HCT116 (cell line): ENCODE measurements around the gene UAP1L1. TPM values are rescaled to one million over a fixed set of nuclear protein-coding genes. Genes with fewer than 3 reads are reported as not detected.

ENCODE experiments used
- ATAC-seq: fragments of 200-7000 bp; cut with Tn5 transposase; 2 replicates; pipeline ENCODE4 v1.9.1; 2020; ENCODE audit warnings: mild to moderate bottlenecking, moderate library complexity
- BruUV-seq: library from RNA; stranded (reverse); fragments of 400-500 nt; replicated peaks from 2 replicates; lab custom pipeline; 2021; lab: Mats Ljungman, UMichigan
- CTCF ChIA-PET: fragments of 300-600 bp; sonication (Branson Sonifier 250); formaldehyde crosslinking; loops from one replicate; lab custom pipeline; 2021; ENCODE audit warnings: antibody characterized with exemption; lab: Charles Lee
- POLR2A ChIA-PET: fragments of 300-600, 350-600 bp; sonication (Branson Sonifier 250); formaldehyde crosslinking; loops from one replicate; lab custom pipeline; 2021; ENCODE audit warnings: antibody characterized with exemption; lab: Charles Lee
- RAD21 ChIA-PET, 2 experiments: fragments of 300-600 bp; sonication (Branson Sonifier 250); formaldehyde crosslinking; loops; one replicate each; lab custom pipeline; 2023; ENCODE audit warnings: low total read pairs in 2 of 2; ENCODE audit not compliant: uncharacterized antibody in 2 of 2, unreplicated experiment in 2 of 2, low non-redundant PET in 1 of 2; lab: Charles Lee
- DNase-seq: peaks from one replicate; pipeline ENCODE4 v3.0.0-alpha.2; 2010; ENCODE audit warnings: low read depth, low spot score
- H2AFZ ChIP-seq: fragments of 200-600 bp; shearing (Covaris generic), sonication (generic); 2 replicates; pipeline ENCODE4 v1.6.1; 2017; ENCODE audit warnings: low read depth, mixed run types, mixed read lengths, antibody characterized with exemption, low read length; ENCODE audit not compliant: poor library complexity, severe bottlenecking
- H3K27ac ChIP-seq: 2 replicates; pipeline ENCODE4 v1.5.1; 2012; ENCODE audit warnings: low read depth, low read length
- H3K27me3 ChIP-seq: fragments of 200-600 bp; sonication (generic); 2 replicates; pipeline ENCODE4 v1.6.1; 2016; ENCODE audit warnings: mixed run types, low read length, mixed read lengths; ENCODE audit not compliant: insufficient read depth
- H3K36me3 ChIP-seq, 2 experiments: fragments of 200-500 bp in 1 of 2; fragments of 200-600 bp in 1 of 2; sonication (Bioruptor generic) in 1 of 2; sonication (generic) in 1 of 2; 2 replicates each; pipeline versions ENCODE4 v1.5.1 to v1.6.1; 2014 to 2016; ENCODE audit warnings: low read length in 2 of 2, inconsistent platforms in 1 of 2, mixed read lengths in 1 of 2, mixed run types in 1 of 2; ENCODE audit not compliant: insufficient read depth in 2 of 2, control insufficient read depth in 1 of 2
- H3K4me1 ChIP-seq, 2 experiments: fragments of 200-600 bp in 1 of 2; sonication (generic) in 1 of 2; 2 replicates each; pipeline versions ENCODE4 v1.5.1 to v1.6.1; 2012 to 2017; ENCODE audit warnings: low read length in 2 of 2, inconsistent platforms in 1 of 2, mild to moderate bottlenecking in 1 of 2, mixed read lengths in 1 of 2, mixed run types in 1 of 2, moderate library complexity in 1 of 2; ENCODE audit not compliant: insufficient read depth in 2 of 2, control insufficient read depth in 1 of 2
- H3K4me2 ChIP-seq: fragments of 200-600 bp; sonication (generic); 2 replicates; pipeline ENCODE4 v1.6.1; 2017; ENCODE audit warnings: mixed run types, low read length, mixed read lengths
- H3K4me3 ChIP-seq, 2 experiments: fragments of 200-600 bp in 1 of 2; sonication (generic) in 1 of 2; replicated peaks in 1 of 2; 2 replicates each; pipeline ENCODE4 v1.5.1; 2011 to 2016; ENCODE audit warnings: low read length in 2 of 2, control low read depth in 1 of 2, low read depth in 1 of 2, mild to moderate bottlenecking in 1 of 2, mixed read lengths in 1 of 2, mixed run types in 1 of 2
- H3K79me2 ChIP-seq: fragments of 200-600 bp; sonication (generic); 2 replicates; pipeline ENCODE4 v1.6.1; 2017; ENCODE audit warnings: mild to moderate bottlenecking, mixed run types, low read length, moderate library complexity, mixed read lengths; ENCODE audit not compliant: insufficient read depth
- H3K9ac ChIP-seq: fragments of 200-600 bp; sonication (generic); 2 replicates; pipeline ENCODE4 v1.6.1; 2016; ENCODE audit warnings: low read length, mixed read lengths
- H3K9me2 ChIP-seq: fragments of 200-600 bp; sonication (generic), shearing (Covaris generic); 2 replicates; pipeline ENCODE4 v1.6.1; 2017; ENCODE audit warnings: mixed run types, mild to moderate bottlenecking, moderate library complexity; ENCODE audit not compliant: insufficient read depth
- H3K9me3 ChIP-seq, 2 experiments: fragments of 200-500 bp in 1 of 2; fragments of 200-600 bp in 1 of 2; sonication (Bioruptor generic) in 1 of 2; sonication (generic) in 1 of 2; 2 replicates each; pipeline ENCODE4 v1.6.1; 2014 to 2017; ENCODE audit warnings: low read length in 2 of 2, mixed read lengths in 2 of 2, inconsistent platforms in 1 of 2, low read depth in 1 of 2, mild to moderate bottlenecking in 1 of 2, mixed run types in 1 of 2, moderate library complexity in 1 of 2; ENCODE audit not compliant: control insufficient read depth in 1 of 2, insufficient read depth in 1 of 2
- H4K20me1 ChIP-seq: fragments of 200-600 bp; sonication (generic), shearing (Covaris generic); 2 replicates; pipeline ENCODE4 v1.6.1; 2017; ENCODE audit warnings: mixed run types, mild to moderate bottlenecking, moderate library complexity; ENCODE audit not compliant: insufficient read depth
- CTCF ChIP-seq, 3 experiments: fragments of 200-600 bp in 1 of 3; sonication (generic) in 1 of 3; IDR thresholded peaks in 2 of 3; conservative IDR thresholded peaks in 1 of 3; 2 replicates each; pipeline ENCODE4 v1.5.1; 2012 to 2017; ENCODE audit warnings: low read depth in 2 of 3, low read length in 2 of 3, antibody characterized with exemption in 1 of 3, borderline replicate concordance in 1 of 3, control low read depth in 1 of 3, mild to moderate bottlenecking in 1 of 3, mixed read lengths in 1 of 3, mixed run types in 1 of 3, moderate library complexity in 1 of 3; ENCODE audit not compliant: insufficient read depth in 1 of 3
- EGR1 ChIP-seq: IDR thresholded peaks from 2 replicates; pipeline ENCODE4 v1.6.1; 2012; ENCODE audit warnings: low read depth
- ELF1 ChIP-seq: IDR thresholded peaks from 2 replicates; pipeline ENCODE4 v1.6.1; 2012; ENCODE audit warnings: low read depth, borderline replicate concordance
- EZH2 ChIP-seq: fragments of 200-600 bp; sonication (generic); IDR thresholded peaks from 2 replicates; pipeline ENCODE4 v1.6.1; 2017; ENCODE audit warnings: antibody characterized with exemption, mixed run types
- EZH2phosphoT487 ChIP-seq: fragments of 200-600 bp; IDR thresholded peaks from 2 replicates; pipeline ENCODE4 v1.6.1; 2018; ENCODE audit warnings: antibody characterized with exemption, borderline replicate concordance
- FOSL1 ChIP-seq: IDR thresholded peaks from 2 replicates; pipeline ENCODE4 v1.6.1; 2012; ENCODE audit warnings: low read depth
- RAD21 ChIP-seq: IDR thresholded peaks from 2 replicates; pipeline ENCODE4 v1.6.1; 2012; ENCODE audit warnings: low read depth, mild to moderate bottlenecking
- TCF7L2 ChIP-seq: IDR thresholded peaks from 2 replicates; pipeline ENCODE4 v1.7.0; 2011; ENCODE audit warnings: borderline replicate concordance, inconsistent platforms; ENCODE audit not compliant: insufficient read depth, insufficient read length; ENCODE audit errors: extremely low read depth
- YY1 ChIP-seq: IDR thresholded peaks from 2 replicates; pipeline ENCODE4 v1.6.1; 2011; ENCODE audit warnings: low read length, low read depth, moderate library complexity, mild to moderate bottlenecking; ENCODE audit not compliant: insufficient replicate concordance; ENCODE audit errors: extremely low read depth
- ZFX ChIP-seq: fragments of 450-650 bp; IDR thresholded peaks from 2 replicates; pipeline ENCODE4 v1.6.1; 2017
- ZNF274 ChIP-seq: fragments of 200-500 bp; sonication (Bioruptor generic); IDR thresholded peaks from 2 replicates; pipeline ENCODE4 v1.6.1; 2014; ENCODE audit warnings: mild to moderate bottlenecking, low read depth, low read length, inconsistent platforms
- intact Hi-C: fragments of 100-400 bp; cut with micrococcal nuclease; formaldehyde crosslinking; loops from 2 replicates; pipeline ENCODE4 v1.10.0; 2022
- total RNA-seq: library from RNA; stranded (reverse); gene quantifications from one replicate; pipeline ENCODE4 v1.2.1, GENCODE V29; 2021; ENCODE audit not compliant: unreplicated experiment
- TF ChIP-seq, protein P1 (sequence below): IDR thresholded peaks from 2 replicates; pipeline ENCODE4 v1.6.1; 2012
- TF ChIP-seq, protein P2 (sequence below): IDR thresholded peaks from 2 replicates; pipeline ENCODE4 v1.6.1; 2012; ENCODE audit warnings: low read depth
- TF ChIP-seq, protein P3 (sequence below): IDR thresholded peaks from 2 replicates; pipeline ENCODE4 v1.6.1; 2012

The UAP1L1 gene
- total RNA-seq, 1 experiment from 2014 or later = 11.0 TPM

DNA sequence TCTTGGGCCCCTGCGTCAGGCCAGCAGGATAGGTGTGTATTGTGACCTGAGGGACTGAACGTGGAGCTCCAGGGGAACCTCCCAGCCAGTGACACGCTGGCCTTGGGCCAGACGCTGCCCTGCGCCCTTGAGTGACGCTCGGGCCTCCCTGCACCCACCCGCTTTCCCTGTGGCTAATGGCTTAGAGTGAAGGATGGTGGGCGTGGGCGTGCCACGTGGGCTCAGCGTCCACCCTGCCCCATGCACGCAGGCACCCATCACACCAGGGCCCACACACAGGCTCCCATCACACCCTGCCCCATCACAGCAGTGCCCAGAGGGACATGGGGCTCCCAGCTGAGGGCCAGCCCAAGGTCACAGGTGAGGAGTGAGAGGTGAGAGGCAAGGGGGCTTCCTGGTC is 40.3 kb upstream of the UAP1L1 start:
- H3K27ac ChIP-seq = no peak overlapping the region
- H3K4me3 ChIP-seq = no peak overlapping the region
- no peaks in the 10 kb centered on the region for H4K20me1 ChIP-seq
- DNase-seq (no peak), ATAC-seq (no peak)
- intact Hi-C loops = loop anchor here (5.0 kb wide), 1 partner anchor 195 kb away; the partner anchor contains the start of gene AJM1
- H3K4me1 ChIP-seq = peaks cover 9 to 17% of the 10 kb centered on the region in 2 experiments; a peak in 3 of 4 replicates
- RAD21 ChIA-PET = no interaction called here
- no peaks in the 10 kb centered on the region for H3K9me3 ChIP-seq
- H3K36me3 ChIP-seq = peaks cover 3 to 7% of the 10 kb centered on the region in 2 experiments; a peak in 2 of 4 replicates
- H3K27me3 ChIP-seq = no peaks in the 10 kb centered on the region
- H2AFZ ChIP-seq = no peak overlapping the region
- TF ChIP-seq EZH2phosphoT487 = no peak
- no peak for TF ChIP-seq EZH2
- no peak for TF ChIP-seq TCF7L2
- TF ChIP-seq EGR1 = no peak
- TF ChIP-seq ELF1 = no peak
- TF ChIP-seq ZNF274 = no peak
- no peak for TF ChIP-seq YY1
- TF ChIP-seq, all 23 proteins: peak for 0
- Histone ChIP-seq H3K9ac (no peak overlapping the region), H3K79me2 (no peaks in the 10 kb centered on the region), H3K4me2 (no peak overlapping the region), H3K9me2 (no peaks in the 10 kb centered on the region)
- CTCF ChIA-PET = interaction anchor here (0.9 to 4.0 kb wide), 4 partner anchors 9 to 89 kb away, joined by 3 to 109 read pairs (median 4); partner anchors contain the start of gene NPDC1
- POLR2A ChIA-PET = no interaction called here
- no TSS peak for BruUV-seq

- ATAC-seq (no peak), DNase-seq (no peak)
- BruUV-seq = no TSS peak
- ChIA-PET CTCF (interaction anchor here (1.4 to 4.0 kb wide), 2 partner anchors 9 to 89 kb away, joined by 4 to 109 read pairs; partner anchors contain the start of gene NPDC1), POLR2A (no interaction called here), RAD21 (no interaction called here)
- Histone ChIP-seq H3K4me3 (no peak overlapping the region), H3K4me1 (peaks cover 9 to 16% of the 10 kb centered on the region in 2 experiments; a peak in 3 of 4 replicates), H3K9me3 (no peaks in the 10 kb centered on the region), H3K9me2 (no peaks in the 10 kb centered on the region), H2AFZ (no peak overlapping the region), H3K9ac (no peak overlapping the region), H3K27me3 (no peaks in the 10 kb centered on the region), H3K36me3 (peaks cover 3 to 7% of the 10 kb centered on the region in 2 experiments; a peak in 2 of 4 replicates), H3K79me2 (no peaks in the 10 kb centered on the region), H4K20me1 (no peaks in the 10 kb centered on the region), H3K4me2 (no peak overlapping the region), H3K27ac (no peak overlapping the region)
- intact Hi-C loops = loop anchor here (5.0 kb wide), 1 partner anchor 195 kb away; the partner anchor contains the start of gene AJM1
- TF ChIP-seq EZH2phosphoT487 = no peak
- TF ChIP-seq FOSL1 = no peak
- TF ChIP-seq CTCF (IDR thresholded peaks at IDR 0.05 in 2 of 3, conservative IDR thresholded peaks at IDR 0.05 in 1 of 3; ENCODE audit: borderline replicate concordance in 1 of 3, insufficient read depth in 1 of 3, low read depth in 2 of 3, low read length in 2 of 3) = no peak
- TF ChIP-seq ZFX = no peak
- no peak for TF ChIP-seq RAD21
- TF ChIP-seq, protein P1, sequence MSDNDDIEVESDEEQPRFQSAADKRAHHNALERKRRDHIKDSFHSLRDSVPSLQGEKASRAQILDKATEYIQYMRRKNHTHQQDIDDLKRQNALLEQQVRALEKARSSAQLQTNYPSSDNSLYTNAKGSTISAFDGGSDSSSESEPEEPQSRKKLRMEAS = no peak
- TF ChIP-seq, protein P2, sequence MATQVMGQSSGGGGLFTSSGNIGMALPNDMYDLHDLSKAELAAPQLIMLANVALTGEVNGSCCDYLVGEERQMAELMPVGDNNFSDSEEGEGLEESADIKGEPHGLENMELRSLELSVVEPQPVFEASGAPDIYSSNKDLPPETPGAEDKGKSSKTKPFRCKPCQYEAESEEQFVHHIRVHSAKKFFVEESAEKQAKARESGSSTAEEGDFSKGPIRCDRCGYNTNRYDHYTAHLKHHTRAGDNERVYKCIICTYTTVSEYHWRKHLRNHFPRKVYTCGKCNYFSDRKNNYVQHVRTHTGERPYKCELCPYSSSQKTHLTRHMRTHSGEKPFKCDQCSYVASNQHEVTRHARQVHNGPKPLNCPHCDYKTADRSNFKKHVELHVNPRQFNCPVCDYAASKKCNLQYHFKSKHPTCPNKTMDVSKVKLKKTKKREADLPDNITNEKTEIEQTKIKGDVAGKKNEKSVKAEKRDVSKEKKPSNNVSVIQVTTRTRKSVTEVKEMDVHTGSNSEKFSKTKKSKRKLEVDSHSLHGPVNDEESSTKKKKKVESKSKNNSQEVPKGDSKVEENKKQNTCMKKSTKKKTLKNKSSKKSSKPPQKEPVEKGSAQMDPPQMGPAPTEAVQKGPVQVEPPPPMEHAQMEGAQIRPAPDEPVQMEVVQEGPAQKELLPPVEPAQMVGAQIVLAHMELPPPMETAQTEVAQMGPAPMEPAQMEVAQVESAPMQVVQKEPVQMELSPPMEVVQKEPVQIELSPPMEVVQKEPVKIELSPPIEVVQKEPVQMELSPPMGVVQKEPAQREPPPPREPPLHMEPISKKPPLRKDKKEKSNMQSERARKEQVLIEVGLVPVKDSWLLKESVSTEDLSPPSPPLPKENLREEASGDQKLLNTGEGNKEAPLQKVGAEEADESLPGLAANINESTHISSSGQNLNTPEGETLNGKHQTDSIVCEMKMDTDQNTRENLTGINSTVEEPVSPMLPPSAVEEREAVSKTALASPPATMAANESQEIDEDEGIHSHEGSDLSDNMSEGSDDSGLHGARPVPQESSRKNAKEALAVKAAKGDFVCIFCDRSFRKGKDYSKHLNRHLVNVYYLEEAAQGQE = no peak
- TF ChIP-seq EGR1 = no peak
- no peak for TF ChIP-seq TCF7L2
- TF ChIP-seq, protein P3, sequence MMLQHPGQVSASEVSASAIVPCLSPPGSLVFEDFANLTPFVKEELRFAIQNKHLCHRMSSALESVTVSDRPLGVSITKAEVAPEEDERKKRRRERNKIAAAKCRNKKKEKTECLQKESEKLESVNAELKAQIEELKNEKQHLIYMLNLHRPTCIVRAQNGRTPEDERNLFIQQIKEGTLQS = no peak
These were observed 39.8 kb upstream of the UAP1L1 start for GRCh38 chr9:137037483-137037882.
